GM19025 (cell line): ENCODE measurements around the gene NAA35.
"Not testable (repeated sequence)": the region's sequence is repeated elsewhere in the genome, so short reads cannot be mapped to it uniquely, and the experiment has no call there.

ENCODE experiments used
- ATAC-seq: cut with Tn5 transposase; IDR thresholded peaks from one replicate; pipeline ENCODE4 v1.9.1; 2021; ENCODE audit warnings: mild to moderate bottlenecking, low read depth, moderate library complexity; ENCODE audit not compliant: unreplicated experiment

NAA35 gene

GRCh38 chr9:85943757-85944430 lies 2.9 kb downstream of the NAA35 start:
- ATAC-seq: no peak

- no peak for ATAC-seq
These were observed 3.7 kb downstream of the NAA35 start for GRCh38 chr9:85944672-85945071.

GRCh38 chr9:85949586-85950335 lies 8.8 kb downstream of the NAA35 start:
- no peak for ATAC-seq

GRCh38 chr9:85959955-85960354 lies 19.0 kb downstream of the NAA35 start:
- no peak for ATAC-seq

- no peak for ATAC-seq
These were observed 19.7 kb downstream of the NAA35 start for GRCh38 chr9:85960688-85961093.

- ATAC-seq: no peak
These were observed 23.6 kb downstream of the NAA35 start for GRCh38 chr9:85964526-85964925.

GRCh38 chr9:85964949-85965348 lies 24.0 kb downstream of the NAA35 start:
- ATAC-seq: no peak

- ATAC-seq: no peak
These were observed 28.8 kb downstream of the NAA35 start for GRCh38 chr9:85969727-85970126.

- no peak for ATAC-seq
These were observed 30.8 kb downstream of the NAA35 start for GRCh38 chr9:85971731-85972130.

GRCh38 chr9:85973238-85973637 lies 32.3 kb downstream of the NAA35 start:
- no peak for ATAC-seq

- ATAC-seq: not testable (repeated sequence)
These were observed 33.2 kb downstream of the NAA35 start for GRCh38 chr9:85974055-85974547.

- ATAC-seq: no peak
These were observed 37.5 kb downstream of the NAA35 start for GRCh38 chr9:85978496-85978895.

GRCh38 chr9:85981369-85981768 lies 40.4 kb downstream of the NAA35 start:
- no peak for ATAC-seq

GRCh38 chr9:85984457-85984856 lies 43.5 kb downstream of the NAA35 start:
- no peak for ATAC-seq

- ATAC-seq: no peak
These were observed 46.3 kb downstream of the NAA35 start for GRCh38 chr9:85987236-85987635.

- ATAC-seq: no peak
These were observed 53.2 kb downstream of the NAA35 start for GRCh38 chr9:85994191-85994590.

- ATAC-seq: no peak
These were observed 54.2 kb downstream of the NAA35 start for GRCh38 chr9:85995097-85995496.

GRCh38 chr9:85995599-85995998 lies 54.7 kb downstream of the NAA35 start:
- no peak for ATAC-seq

- no peak for ATAC-seq
These were observed 64.4 kb downstream of the NAA35 start for GRCh38 chr9:86005253-86005775.

GRCh38 chr9:86009133-86009532 lies 68.2 kb downstream of the NAA35 start:
- no peak for ATAC-seq

GRCh38 chr9:86020731-86021130 lies 79.8 kb downstream of the NAA35 start:
- no peak for ATAC-seq

- no peak for ATAC-seq
These were observed 80.2 kb downstream of the NAA35 start for GRCh38 chr9:86021166-86021565.
